Adipose tissue (tissue), 3 donors: Measurements from ENCODE around the gene ACOD1. TPM values are rescaled to one million over a fixed set of nuclear protein-coding genes. Genes with fewer than 3 reads are reported as not detected.

Experiments used
- polyA plus RNA-seq, 3 donors: library from polyadenylated mRNA; stranded (reverse); fragments of 200-250 nt; gene quantifications; one replicate each; pipeline ENCODE4 v1.2.3, GENCODE V29; 2013
- donor health status: healthy with polysubstance abuse.
- donor health status: Bipolar disorder and iron deficiency.
- donor health status: healthy.

ACOD1 gene
- polyA plus RNA-seq, 3 donors: 0.33 TPM; not detected in 2

Other genes starting within 250 kb of the ACOD1 start
- 10 to 100 TPM in 2 of 3 donors, 1 to 10 TPM in 1; 6.4 to 67.1 (median 40.9) TPM for gene KCTD12, start 62.1 kb upstream of the ACOD1 start, polyA plus RNA-seq
- 10 to 100 TPM; 10.4 to 17.0 (median 14.6) TPM for gene CLN5, start 43.6 kb downstream of the ACOD1 start, polyA plus RNA-seq
- gene FBXL3, start 78.6 kb downstream of the ACOD1 start, polyA plus RNA-seq: 10 to 100 TPM in 2 of 3 donors, 1 to 10 TPM in 1; 9.2 to 31.2 (median 27.0) TPM